Stomach (tissue), 9 donors: ENCODE measurements around the gene SAPCD2. TPM values are rescaled to one million over a fixed set of nuclear protein-coding genes. Genes with fewer than 3 reads are reported as not detected.

Experiments
- DNase-seq, 2 donors: peaks; one replicate each; pipeline versions ENCODE4 v3.0.0 to v3.0.0-alpha.2; 2013 to 2019
- H3K27ac ChIP-seq, 5 donors: fragments of 200-600 bp in 4 of 5; sonication (generic) in 4 of 5; one replicate each; pipeline ENCODE4 v1.5.1; 2013 to 2019; ENCODE audit warnings: mild to moderate bottlenecking in 1 of 5, moderate library complexity in 1 of 5
- H3K27me3 ChIP-seq, 3 donors: fragments of 200-600 bp; sonication (generic); one replicate each; pipeline ENCODE4 v1.5.1; 2017 to 2019; ENCODE audit warnings: mixed run types in 1 of 3
- H3K36me3 ChIP-seq, 4 donors: fragments of 200-600 bp; sonication (generic); 1 replicate in 3 of 4; 2 replicates in 1 of 4; pipeline ENCODE4 v1.5.1; 2016 to 2019
- H3K4me1 ChIP-seq, 4 donors: fragments of 200-600 bp; sonication (generic); one replicate each; pipeline ENCODE4 v1.5.1; 2016 to 2019
- H3K4me3 ChIP-seq, 4 donors: fragments of 200-600 bp; sonication (generic) in 3 of 4; one replicate each; pipeline ENCODE4 v1.5.1; 2016 to 2019; ENCODE audit warnings: mild to moderate bottlenecking in 1 of 4
- H3K9me3 ChIP-seq, 4 donors: fragments of 200-600 bp; sonication (generic); one replicate each; pipeline ENCODE4 v1.5.1; 2016 to 2019
- EP300 ChIP-seq: sonication (generic); formaldehyde crosslinking; IDR thresholded peaks from one replicate; pipeline ENCODE4 v1.6.1; 2017; ENCODE audit warnings: antibody characterized with exemption
- POLR2A ChIP-seq, 4 donors: fragments of 450-650 bp; IDR thresholded peaks; one replicate each; pipeline ENCODE4 v1.6.1; 2016; ENCODE audit warnings: antibody characterized with exemption in 4 of 4, control low read depth in 2 of 4, mild to moderate bottlenecking in 1 of 4, moderate library complexity in 1 of 4
- POLR2AphosphoS5 ChIP-seq, 3 donors: sonication (generic); formaldehyde crosslinking; IDR thresholded peaks; one replicate each; pipeline ENCODE4 v1.6.1; 2016; ENCODE audit warnings: antibody characterized with exemption in 3 of 3
- WGBS, 5 donors: extraction: QIAGEN DNeasy Blood & Tissue Kit in 3 of 5; methylation state at CpG; one replicate each; pipeline versions ENCODE4 v1.1.5 to v1.1.7; 2013 to 2018; 5-methylcytosine and 5-hydroxymethylcytosine counted together
- intact Hi-C: fragments of 100-400 bp; cut with DNase I; formaldehyde crosslinking; loops from one replicate; pipeline ENCODE4 v1.15.1; 2023; ENCODE audit warnings: low total_unique reads
- polyA plus RNA-seq, 3 donors: library from polyadenylated mRNA; stranded (reverse); fragments of 200-250 nt; gene quantifications; one replicate each; pipeline ENCODE4 v1.2.3, GENCODE V29; 2013
- total RNA-seq, 5 donors: library from RNA; depleted of rRNA; stranded (reverse); fragments of >200 nt; gene quantifications; one replicate each; pipeline versions ENCODE4 v1.1.0 to v1.2.3, GENCODE V29; 2014 to 2016
- TF ChIP-seq, protein P1 (sequence below), 7 experiments: fragments of 450-650 bp in 4 of 7; fragments of 200-600 bp in 3 of 7; sonication (generic) in 3 of 7; IDR thresholded peaks; one replicate each; pipeline ENCODE4 v1.5.1; 2016 to 2019; ENCODE audit warnings: antibody characterized with exemption in 7 of 7, control low read depth in 2 of 7, mild to moderate bottlenecking in 1 of 7
- donor health status: healthy with polysubstance abuse.
- donor health status: Bipolar disorder and iron deficiency.
- donor health status: healthy.

Gene SAPCD2
- total and polyA plus RNA-seq, 8 donors: 1.7 to 84.9 (median 3.8) TPM; not detected in 1

DNA sequence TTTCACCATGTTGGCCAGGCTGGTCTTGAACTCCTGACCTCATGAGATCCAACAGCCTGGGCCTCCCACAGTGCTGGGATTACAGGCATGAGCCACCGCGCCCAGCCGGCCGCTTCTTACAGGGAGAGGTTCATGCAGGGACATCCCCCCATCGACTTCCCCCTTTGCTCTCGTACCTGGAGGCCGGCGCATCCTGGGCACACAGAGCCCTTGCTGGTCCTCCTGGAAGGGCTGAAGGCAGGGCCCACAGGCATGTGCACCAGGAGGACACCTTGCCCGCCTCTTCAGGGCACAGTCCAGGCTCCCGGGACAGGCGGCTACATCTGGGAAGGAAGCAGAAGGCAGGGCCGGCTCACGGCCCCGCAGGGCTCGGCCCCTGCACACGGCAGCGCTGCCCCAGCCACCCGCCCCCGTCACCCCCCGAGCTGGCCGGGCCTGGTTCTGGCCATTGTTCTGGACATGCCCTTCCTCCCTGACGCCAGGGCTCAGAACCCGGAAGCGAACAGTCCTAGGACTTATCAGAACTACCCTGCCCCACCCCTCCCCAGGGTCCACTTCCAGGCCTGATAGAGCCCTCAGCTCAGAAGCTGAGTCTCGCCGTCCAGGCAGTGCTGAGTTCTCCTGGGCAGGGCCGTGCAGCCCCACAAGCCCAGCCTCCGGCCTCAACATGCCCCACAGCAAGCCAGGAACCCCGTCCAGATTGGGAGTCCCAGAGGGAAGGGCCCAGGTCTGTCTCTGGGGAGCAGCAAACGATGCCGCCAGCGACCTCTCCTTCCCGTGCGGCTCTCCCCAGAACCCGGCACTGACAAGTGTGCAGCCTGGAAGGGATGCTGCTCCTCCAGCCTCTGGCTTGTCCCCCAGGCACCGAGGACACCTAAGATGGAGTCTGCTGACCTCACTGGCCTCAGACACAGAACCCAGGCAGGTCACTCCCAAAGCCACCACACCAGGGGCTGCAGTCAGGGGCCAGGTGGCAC lies 27.3 kb downstream of the SAPCD2 start:
- Histone ChIP-seq H3K27me3 (peaks cover 0 to 49% (median 32%) of the 10 kb centered on the region in 3 donors), H3K9me3 (no peaks in the 10 kb centered on the region), H3K4me1 (peaks cover 34 to 51% (median 47%) of the 10 kb centered on the region in 4 donors), H3K27ac (peak overlapping the region; percentile 66 to 84 (median 79)), H3K4me3 (peak overlapping the region; percentile 58 to 78 (median 66)), H3K36me3 (peaks cover 17 to 40% (median 32%) of the 10 kb centered on the region in 4 donors)
- intact Hi-C loops: no loop called here
- 35 to 58% (median 52%) methylated on average over 14 to 36 of the region's 36 CpGs for WGBS, 5 donors
- TF ChIP-seq, protein P1, sequence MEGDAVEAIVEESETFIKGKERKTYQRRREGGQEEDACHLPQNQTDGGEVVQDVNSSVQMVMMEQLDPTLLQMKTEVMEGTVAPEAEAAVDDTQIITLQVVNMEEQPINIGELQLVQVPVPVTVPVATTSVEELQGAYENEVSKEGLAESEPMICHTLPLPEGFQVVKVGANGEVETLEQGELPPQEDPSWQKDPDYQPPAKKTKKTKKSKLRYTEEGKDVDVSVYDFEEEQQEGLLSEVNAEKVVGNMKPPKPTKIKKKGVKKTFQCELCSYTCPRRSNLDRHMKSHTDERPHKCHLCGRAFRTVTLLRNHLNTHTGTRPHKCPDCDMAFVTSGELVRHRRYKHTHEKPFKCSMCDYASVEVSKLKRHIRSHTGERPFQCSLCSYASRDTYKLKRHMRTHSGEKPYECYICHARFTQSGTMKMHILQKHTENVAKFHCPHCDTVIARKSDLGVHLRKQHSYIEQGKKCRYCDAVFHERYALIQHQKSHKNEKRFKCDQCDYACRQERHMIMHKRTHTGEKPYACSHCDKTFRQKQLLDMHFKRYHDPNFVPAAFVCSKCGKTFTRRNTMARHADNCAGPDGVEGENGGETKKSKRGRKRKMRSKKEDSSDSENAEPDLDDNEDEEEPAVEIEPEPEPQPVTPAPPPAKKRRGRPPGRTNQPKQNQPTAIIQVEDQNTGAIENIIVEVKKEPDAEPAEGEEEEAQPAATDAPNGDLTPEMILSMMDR (IDR thresholded peaks at IDR 0.05): no peak
- TF ChIP-seq POLR2AphosphoS5 (IDR thresholded peaks at IDR 0.05) (peak; percentile 24 to 60 (median 55)), POLR2A (IDR thresholded peaks at IDR 0.05) (no peak), EP300 (no peak)
- peak; percentile 63 to 79 for DNase-seq

DNA sequence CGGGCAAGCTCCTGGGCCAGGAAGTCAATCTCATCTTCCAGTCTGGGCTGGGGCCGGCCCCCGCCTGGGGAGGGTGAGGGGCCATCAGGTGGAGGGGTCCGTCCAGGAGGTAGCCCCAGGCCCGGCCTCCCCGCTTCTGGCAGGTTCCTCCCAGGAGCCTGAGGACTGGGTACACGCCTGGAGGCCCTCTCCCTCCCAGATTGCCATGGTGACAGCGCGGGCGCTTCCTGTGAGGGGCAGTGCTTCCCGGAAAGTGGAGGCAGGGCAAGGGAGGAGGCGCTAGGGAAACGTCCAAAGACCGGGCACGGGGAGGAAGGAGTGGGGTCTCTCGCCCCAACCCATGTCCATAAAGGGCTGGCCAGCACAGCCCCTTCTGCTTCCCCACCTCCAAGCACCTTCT lies 29.2 kb downstream of the SAPCD2 start:
- H3K4me1 ChIP-seq: peaks cover 26 to 42% (median 37%) of the 10 kb centered on the region in 4 donors
- peaks cover 0 to 30% (median 15%) of the 10 kb centered on the region in 3 donors for H3K27me3 ChIP-seq
- 58 to 68% (median 68%) methylated on average over 10 to 16 of the region's 16 CpGs for WGBS, 5 donors
- H3K4me3 ChIP-seq: peak overlapping the region in 1 of 4 donors; percentile 7
- H3K36me3 ChIP-seq: peaks cover 17 to 50% (median 39%) of the 10 kb centered on the region in 4 donors
- TF ChIP-seq, protein P1 (IDR thresholded peaks at IDR 0.05): no peak
- TF ChIP-seq EP300: no peak
- TF ChIP-seq POLR2A (IDR thresholded peaks at IDR 0.05): no peak
- TF ChIP-seq POLR2AphosphoS5 (IDR thresholded peaks at IDR 0.05): no peak
- intact Hi-C loops: no loop called here
- H3K27ac ChIP-seq: peak overlapping the region in 2 of 5 donors; percentile 50 to 84
- no peaks in the 10 kb centered on the region for H3K9me3 ChIP-seq
- no peak for DNase-seq

DNA sequence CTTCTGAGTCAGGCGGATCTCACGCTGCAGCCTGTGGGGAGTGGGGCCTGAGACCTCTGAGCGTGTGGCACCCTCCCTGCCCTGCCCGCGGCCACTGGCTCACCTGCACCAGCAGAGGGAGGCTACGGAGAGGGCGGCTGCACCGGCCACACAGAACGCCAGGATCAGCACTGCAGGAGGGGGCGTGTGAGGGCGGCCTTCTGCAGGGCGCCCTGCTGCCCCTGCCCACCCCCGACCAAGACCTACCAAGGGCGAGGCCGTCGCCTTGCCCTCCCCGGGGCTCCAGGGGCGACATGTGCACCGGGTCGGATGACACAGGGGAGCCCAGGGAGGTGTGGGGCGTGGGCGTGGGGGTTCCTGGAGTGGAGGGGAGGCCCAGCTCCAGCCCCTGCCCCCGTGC lies 29.8 kb downstream of the SAPCD2 start:
- TF ChIP-seq, protein P1 (IDR thresholded peaks at IDR 0.05): no peak
- no peak for TF ChIP-seq POLR2A (IDR thresholded peaks at IDR 0.05)
- TF ChIP-seq POLR2AphosphoS5 (IDR thresholded peaks at IDR 0.05): no peak
- no peak for TF ChIP-seq EP300
- H3K4me3 ChIP-seq: peak overlapping the region in 1 of 4 donors; percentile 7
- H3K27ac ChIP-seq: peak overlapping the region in 1 of 5 donors; percentile 84
- H3K4me1 ChIP-seq: peaks cover 23 to 40% (median 36%) of the 10 kb centered on the region in 4 donors
- DNase-seq: no peak
- peaks cover 0 to 26% (median 12%) of the 10 kb centered on the region in 3 donors for H3K27me3 ChIP-seq
- H3K9me3 ChIP-seq: no peaks in the 10 kb centered on the region
- whole genome bisulfite sequencing, 5 donors: 81 to 89% (median 83%) methylated on average over 7 to 23 of the region's 23 CpGs
- intact Hi-C loops: no loop called here
- peaks cover 17 to 50% (median 39%) of the 10 kb centered on the region in 4 donors for H3K36me3 ChIP-seq

DNA sequence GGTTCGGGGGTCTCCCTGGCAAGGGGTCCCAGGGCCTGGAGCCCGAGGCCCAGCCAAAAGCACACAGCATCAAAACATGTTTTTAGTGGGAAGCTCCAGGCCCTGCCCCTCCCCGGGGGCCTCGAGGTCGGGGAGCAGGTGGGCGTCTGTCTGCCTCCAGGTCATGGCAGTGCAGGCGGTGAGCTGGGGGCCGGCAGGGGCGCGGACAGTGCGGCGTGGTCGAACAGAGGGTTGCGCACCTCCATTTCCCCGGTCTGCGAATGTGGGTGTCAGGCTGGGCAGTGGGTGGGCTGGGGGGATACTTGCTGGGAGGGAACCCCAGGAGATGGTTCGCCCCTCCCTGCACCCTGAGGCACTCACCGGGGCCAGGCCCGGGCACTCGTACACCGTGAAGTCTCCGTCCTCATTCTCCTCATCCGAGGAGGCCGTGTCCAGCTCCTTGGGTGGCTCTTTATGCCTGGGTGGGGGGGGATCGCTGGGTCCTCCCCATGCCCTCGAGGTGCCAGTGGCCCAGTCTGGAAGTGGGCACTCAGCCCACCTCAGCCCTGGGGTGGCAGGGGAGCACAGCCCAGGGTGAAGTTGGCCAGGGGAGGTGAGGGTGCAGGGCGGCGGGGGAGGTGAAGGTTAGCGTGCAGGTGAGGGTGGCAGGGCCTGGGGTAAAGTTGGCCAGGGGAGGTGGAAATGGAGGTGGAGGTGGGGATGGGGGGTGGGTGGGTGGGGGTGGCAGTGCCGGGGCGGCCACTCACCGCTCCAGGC lies 30.6 kb downstream of the SAPCD2 start:
- Histone ChIP-seq H3K27me3 (peaks cover 0 to 19% (median 5%) of the 10 kb centered on the region in 3 donors), H3K4me3 (no peak overlapping the region), H3K9me3 (no peaks in the 10 kb centered on the region), H3K4me1 (peaks cover 19 to 40% (median 36%) of the 10 kb centered on the region in 4 donors), H3K27ac (no peak overlapping the region), H3K36me3 (peaks cover 17 to 50% (median 39%) of the 10 kb centered on the region in 4 donors)
- TF ChIP-seq EP300 (no peak), POLR2A (IDR thresholded peaks at IDR 0.05) (no peak), POLR2AphosphoS5 (IDR thresholded peaks at IDR 0.05) (no peak)
- TF ChIP-seq, protein P1 (IDR thresholded peaks at IDR 0.05): no peak
- intact Hi-C loops: loop anchor here (5.0 kb wide), 1 partner anchor 252 kb away; no protein-coding TSS in a partner anchor
- DNase-seq: no peak
- WGBS, 5 donors: 89 to 94% (median 91%) methylated on average over 18 to 32 of the region's 32 CpGs
